ENCODE data around the gene SKI. TPM values are rescaled to one million over a fixed set of nuclear protein-coding genes. Genes with fewer than 3 reads are reported as not detected.

SKI gene
- polyA plus RNA-seq, 5 donors = 48.9 to 83.3 (median 58.9) TPM

Other genes starting within 250 kb of the SKI start
- 1 to 10 TPM; 1.5 to 4.3 (median 2.8) TPM for gene CFAP74, start 224.5 kb upstream of the SKI start, polyA plus RNA-seq (ENCODE audit: insufficient read depth in 1 of 5, insufficient read length in 5 of 5, low replicate concordance in 1 of 5)
- 10 to 100 TPM in 2 of 5 donors, 1 to 10 TPM in 3; 7.4 to 17.2 (median 8.5) TPM for gene GABRD, start 209.0 kb upstream of the SKI start, polyA plus RNA-seq (ENCODE audit: insufficient read depth in 1 of 5, insufficient read length in 5 of 5, low replicate concordance in 1 of 5)
- gene PRKCZ, start 177.9 kb upstream of the SKI start, polyA plus RNA-seq (ENCODE audit: insufficient read depth in 1 of 5, insufficient read length in 5 of 5, low replicate concordance in 1 of 5) = 10 to 100 TPM; 34.6 to 48.9 (median 39.6) TPM
- gene FAAP20, start 33.5 kb upstream of the SKI start, polyA plus RNA-seq (ENCODE audit: insufficient read depth in 1 of 5, insufficient read length in 5 of 5, low replicate concordance in 1 of 5) = 10 to 100 TPM; 23.2 to 79.0 (median 38.8) TPM
- 10 to 100 TPM in 4 of 5 donors, 1 to 10 TPM in 1; 9.7 to 16.3 (median 14.9) TPM for gene MORN1, start 163.2 kb downstream of the SKI start, polyA plus RNA-seq (ENCODE audit: insufficient read depth in 1 of 5, insufficient read length in 5 of 5, low replicate concordance in 1 of 5)
- gene RER1, start 163.5 kb downstream of the SKI start, polyA plus RNA-seq (ENCODE audit: insufficient read depth in 1 of 5, insufficient read length in 5 of 5, low replicate concordance in 1 of 5) = 100 to 1,000 TPM in 4 of 5 donors, 10 to 100 TPM in 1; 99.8 to 109 (median 104) TPM
- 10 to 100 TPM; 14.7 to 24.8 (median 18.3) TPM for gene PEX10, start 184.2 kb downstream of the SKI start, polyA plus RNA-seq (ENCODE audit: insufficient read depth in 1 of 5, insufficient read length in 5 of 5, low replicate concordance in 1 of 5)
- gene PLCH2, start 248.0 kb downstream of the SKI start, polyA plus RNA-seq (ENCODE audit: insufficient read depth in 1 of 5, insufficient read length in 5 of 5, low replicate concordance in 1 of 5) = 1 to 10 TPM; 2.7 to 5.8 (median 3.4) TPM